H9 (cell line): Measurements from ENCODE around the gene PKMYT1. TPM values are rescaled to one million over a fixed set of nuclear protein-coding genes. Genes with fewer than 3 reads are reported as not detected.

Source experiments
- DNase-seq: peaks from one replicate; pipeline ENCODE4 v3.0.0-alpha.2; 2017
- H2AFZ ChIP-seq: one replicate; pipeline ENCODE4 v1.6.1; 2013; ENCODE audit warnings: mild to moderate bottlenecking, low read length, control low read depth, moderate library complexity
- H2AK5ac ChIP-seq: 2 replicates; pipeline ENCODE4 v1.6.1; 2013; ENCODE audit warnings: low read length, control low read depth, mixed read lengths; ENCODE audit not compliant: insufficient read length
- H2BK120ac ChIP-seq: one replicate; pipeline ENCODE4 v1.6.1; 2013; ENCODE audit warnings: low read depth, mild to moderate bottlenecking, low read length, control low read depth, inconsistent platforms; ENCODE audit not compliant: poor library complexity, severe bottlenecking
- H2BK12ac ChIP-seq: 2 replicates; pipeline ENCODE4 v1.6.1; 2013; ENCODE audit warnings: low read length, control low read depth, mixed read lengths, low read depth; ENCODE audit not compliant: insufficient read length
- H2BK15ac ChIP-seq: 2 replicates; pipeline ENCODE4 v1.6.1; 2013; ENCODE audit warnings: low read depth, low read length, control low read depth
- H2BK20ac ChIP-seq: one replicate; pipeline ENCODE4 v1.6.1; 2013; ENCODE audit warnings: low read depth, mild to moderate bottlenecking, low read length, control low read depth, inconsistent platforms; ENCODE audit not compliant: poor library complexity, severe bottlenecking
- H2BK5ac ChIP-seq: 2 replicates; pipeline ENCODE4 v1.6.1; 2013; ENCODE audit warnings: low read length, control low read depth, mixed read lengths; ENCODE audit not compliant: insufficient read length
- H3K14ac ChIP-seq: 2 replicates; pipeline ENCODE4 v1.6.1; 2013; ENCODE audit warnings: low read length, control low read depth; ENCODE audit not compliant: insufficient read depth
- H3K18ac ChIP-seq: 2 replicates; pipeline ENCODE4 v1.6.1; 2013; ENCODE audit warnings: low read depth, mild to moderate bottlenecking, mixed read lengths, low read length, control low read depth; ENCODE audit not compliant: insufficient read length
- H3K23ac ChIP-seq: 2 replicates; pipeline ENCODE4 v1.6.1; 2013; ENCODE audit warnings: low read length, control low read depth, mixed read lengths, low read depth; ENCODE audit not compliant: insufficient read length
- H3K23me2 ChIP-seq: 2 replicates; pipeline ENCODE4 v1.6.1; 2013; ENCODE audit warnings: low read depth, mild to moderate bottlenecking, mixed read lengths, low read length, control low read depth; ENCODE audit not compliant: insufficient read length, poor library complexity, severe bottlenecking
- H3K27ac ChIP-seq: 2 replicates; pipeline ENCODE4 v1.5.1; 2013; ENCODE audit warnings: low read length, control low read depth, mixed read lengths, low read depth; ENCODE audit not compliant: insufficient read length
- H3K27me3 ChIP-seq: 2 replicates; pipeline ENCODE4 v1.6.1; 2013; ENCODE audit warnings: low read length, control low read depth, inconsistent platforms; ENCODE audit not compliant: insufficient read depth
- H3K4ac ChIP-seq: 2 replicates; pipeline ENCODE4 v1.6.1; 2013; ENCODE audit warnings: low read depth, mild to moderate bottlenecking, control low read depth, inconsistent platforms, low read length, moderate library complexity
- H3K4me1 ChIP-seq: 2 replicates; pipeline ENCODE4 v1.6.1; 2013; ENCODE audit warnings: low read length, control low read depth, inconsistent platforms; ENCODE audit not compliant: insufficient read depth
- H3K4me2 ChIP-seq: 2 replicates; pipeline ENCODE4 v1.6.1; 2013; ENCODE audit warnings: low read length, control low read depth, mixed read lengths; ENCODE audit not compliant: insufficient read length, insufficient read depth
- H3K56ac ChIP-seq: 2 replicates; pipeline ENCODE4 v1.6.1; 2013; ENCODE audit warnings: low read depth, mild to moderate bottlenecking, mixed read lengths, low read length, control low read depth; ENCODE audit not compliant: insufficient read length
- H3K79me1 ChIP-seq: 2 replicates; pipeline ENCODE4 v1.6.1; 2013; ENCODE audit warnings: low read depth, mild to moderate bottlenecking, moderate library complexity, low read length, control low read depth, inconsistent platforms; ENCODE audit not compliant: insufficient read depth, poor library complexity, severe bottlenecking
- H3K79me2 ChIP-seq: 2 replicates; pipeline ENCODE4 v1.6.1; 2013; ENCODE audit warnings: low read length, control low read depth, inconsistent platforms; ENCODE audit not compliant: insufficient read depth
- H3K9ac ChIP-seq: 2 replicates; pipeline ENCODE4 v1.6.1; 2013; ENCODE audit warnings: low read length, control low read depth, mixed read lengths; ENCODE audit not compliant: insufficient read length; ENCODE audit errors: extremely low read depth
- H3K9me3 ChIP-seq: one replicate; pipeline ENCODE4 v1.6.1; 2013; ENCODE audit warnings: low read depth, low read length, inconsistent platforms; ENCODE audit not compliant: control insufficient read depth
- H3T11ph ChIP-seq: one replicate; pipeline ENCODE4 v1.6.1; 2013; ENCODE audit warnings: mild to moderate bottlenecking, low read length, control low read depth, inconsistent platforms
- H4K20me1 ChIP-seq: one replicate; pipeline ENCODE4 v1.6.1; 2013; ENCODE audit not compliant: control insufficient read depth, insufficient read length, insufficient read depth
- H4K5ac ChIP-seq: 2 replicates; pipeline ENCODE4 v1.6.1; 2013; ENCODE audit warnings: low read depth, mild to moderate bottlenecking, mixed read lengths, low read length, control low read depth; ENCODE audit not compliant: insufficient read length
- H4K8ac ChIP-seq: replicated peaks from 2 replicates; pipeline ENCODE4 v1.6.1; 2013; ENCODE audit warnings: low read length, control low read depth, mixed read lengths, low read depth; ENCODE audit not compliant: insufficient read length
- H4K91ac ChIP-seq: 2 replicates; pipeline ENCODE4 v1.6.1; 2013; ENCODE audit warnings: low read depth, mild to moderate bottlenecking, moderate library complexity, mixed read lengths, low read length, control low read depth; ENCODE audit not compliant: insufficient read length
- H3K27ac Mint-ChIP-seq, 3 experiments: 2 replicates in 2 of 3; 3 replicates in 1 of 3; pipeline ENCODE4 v1.8.0; 2020 to 2021; ENCODE audit warnings: mixed read lengths in 3 of 3, mild to moderate bottlenecking in 1 of 3, moderate library complexity in 1 of 3
- H3K27me3 Mint-ChIP-seq: 2 replicates; pipeline ENCODE4 v1.8.0; 2021; ENCODE audit warnings: low read depth, mild to moderate bottlenecking, moderate library complexity, mixed read lengths
- H3K36me3 Mint-ChIP-seq, 3 experiments: 2 replicates in 2 of 3; 3 replicates in 1 of 3; pipeline ENCODE4 v1.8.0; 2020 to 2021; ENCODE audit warnings: low read depth in 3 of 3, mixed read lengths in 3 of 3; ENCODE audit not compliant: insufficient read depth in 1 of 3
- H3K4me1 Mint-ChIP-seq, 2 experiments: 2 replicates each; pipeline ENCODE4 v1.8.0; 2020; ENCODE audit warnings: mixed read lengths in 2 of 2
- H3K4me3 Mint-ChIP-seq, 2 experiments: 2 replicates in 1 of 2; 3 replicates in 1 of 2; pipeline ENCODE4 v1.8.0; 2020 to 2021; ENCODE audit warnings: mild to moderate bottlenecking in 2 of 2, mixed read lengths in 2 of 2, moderate library complexity in 1 of 2
- H3K9me3 Mint-ChIP-seq, 2 experiments: 2 replicates in 1 of 2; 3 replicates in 1 of 2; pipeline ENCODE4 v1.8.0; 2020; ENCODE audit warnings: mild to moderate bottlenecking in 2 of 2, mixed read lengths in 2 of 2, moderate library complexity in 1 of 2
- CTCF ChIP-seq: fragments of 200-600 bp; sonication (generic); conservative IDR thresholded peaks from 3 replicates; pipeline ENCODE4 v1.8.0; 2021; ENCODE audit warnings: antibody characterized with exemption, mild to moderate bottlenecking
- WGBS: extraction: QIAGEN DNeasy Blood & Tissue Kit; methylation state at CpG from one replicate; pipeline ENCODE4 v1.1.7; 2013; ENCODE audit warnings: missing lambda C conversion rate, low lambda C conversion rate, mixed read lengths; ENCODE audit not compliant: insufficient read length; ENCODE audit errors: extremely low coverage; 5-methylcytosine and 5-hydroxymethylcytosine counted together
- total RNA-seq: library from RNA; stranded (reverse); gene quantifications from 2 replicates; pipeline ENCODE4 v1.2.1, GENCODE V29; 2021

The PKMYT1 gene
- total RNA-seq, 1 experiment from 2014 or later, result 114 TPM

- Histone ChIP-seq H3K79me2 (peaks cover 9% of the 10 kb centered on the region; the same call in 1 of the 2 replicates), H3K23me2 (peaks cover 33% of the 10 kb centered on the region), H4K5ac (no peak overlapping the region), H3K4ac (no peak overlapping the region; the same call in 1 of the 2 replicates), H3K27ac (peak overlapping the region; percentile 64), H2BK20ac (no peak overlapping the region), H3K14ac (peak overlapping the region; percentile 87), H4K8ac (no peak overlapping the region), H3K9ac (peak overlapping the region; percentile 76), H3K27me3 (no peaks in the 10 kb centered on the region), H3K79me1 (no peaks in the 10 kb centered on the region), H3K4me1 (peaks cover 2% of the 10 kb centered on the region; the same call in 1 of the 2 replicates), H3K56ac (no peak overlapping the region), H3T11ph (no peak overlapping the region), H2BK12ac (no peak overlapping the region), H2BK120ac (no peak overlapping the region), H4K20me1 (no peaks in the 10 kb centered on the region), H2BK5ac (no peak overlapping the region), H2AFZ (no peak overlapping the region), H3K4me2 (peak overlapping the region; percentile 51), H4K91ac (no peak overlapping the region), H3K23ac (no peak overlapping the region), H3K18ac (peak overlapping the region; percentile 89), H3K9me3 (no peaks in the 10 kb centered on the region), H2BK15ac (no peak overlapping the region), H2AK5ac (no peak overlapping the region)
- peak; percentile 96 for DNase-seq
- H3K4me1 Mint-ChIP-seq, result peaks cover 29 to 58% of the 10 kb centered on the region in 2 experiments
- peak overlapping the region; percentile 93 to 96 for H3K4me3 Mint-ChIP-seq
- WGBS, result no CpG with 5 or more reads among the region's 57 CpGs
- H3K27me3 Mint-ChIP-seq, result peaks cover 7% of the 10 kb centered on the region; the same call in 1 of the 2 replicates
- peaks cover 13 to 37% (median 25%) of the 10 kb centered on the region in 3 experiments for H3K36me3 Mint-ChIP-seq
- H3K27ac Mint-ChIP-seq, result peak overlapping the region; percentile 98 to 100 (median 99)
- H3K9me3 Mint-ChIP-seq, result no peaks in the 10 kb centered on the region; a peak in 2 of 5 replicates
- TF ChIP-seq CTCF, result 0 out of 3 replicates have a peak, but pooled peaks have one; percentile 5
These were observed 40.6 kb upstream of the PKMYT1 start for GRCh38 chr16:3020604-3021448.
